ENCODE results near the gene MAST2. TPM values are rescaled to one million over a fixed set of nuclear protein-coding genes. Genes with fewer than 3 reads are reported as not detected.

The MAST2 gene
- total RNA-seq (2021) (27.8 to 37.2 TPM (median 30.7 TPM) in 3 replicates), Bru-seq, nascent RNA (percentile 69 among the genes with signal in this experiment)
- long read RNA-seq, experiment 1, full-length matches to known transcripts: 68 of 166 reads
- long read RNA-seq, experiment 1, partial matches to known transcripts: 48 of 166 reads
- long read RNA-seq, experiment 1, other reads (novel, unspliced or antisense): 50 of 166 reads
- long read RNA-seq, experiment 2, full-length matches to known transcripts: 5 of 41 reads
- long read RNA-seq, experiment 2, partial matches to known transcripts: 22 of 41 reads
- long read RNA-seq, experiment 2, other reads (novel, unspliced or antisense): 14 of 41 reads
- long read RNA-seq, experiment 3: 0 reads

- TF ChIP-seq ZNF425 (CRISPR knock-in tag; conservative IDR thresholded peaks at IDR 0.05) (no peak), ZNF416 (CRISPR knock-in tag; IDR thresholded peaks at IDR 0.05) (0 out of 2 replicates have a peak, but pooled peaks have one; percentile 48), CREM (CRISPR knock-in tag; IDR thresholded peaks at IDR 0.05) (0 out of 2 replicates have a peak, but pooled peaks have one; percentile 38), GABPB1 (CRISPR knock-in tag; IDR thresholded peaks at IDR 0.05) (no peak), ARID4B (CRISPR knock-in tag; IDR thresholded peaks at IDR 0.05; ENCODE audit: borderline replicate concordance) (peak; percentile 54; the same call in 1 of the 2 replicates), FOXP4 (CRISPR knock-in tag; IDR thresholded peaks at IDR 0.05) (0 out of 2 replicates have a peak, but pooled peaks have one; percentile 10), FOXP1 (CRISPR knock-in tag; IDR thresholded peaks at IDR 0.05; ENCODE audit: borderline replicate concordance) (peak; percentile 83; the same call in 1 of the 2 replicates), ZMAT4 (CRISPR knock-in tag; IDR thresholded peaks at IDR 0.05) (no peak), ETV6 (CRISPR knock-in tag; IDR thresholded peaks at IDR 0.05) (0 out of 2 replicates have a peak, but pooled peaks have one; percentile 11), ZBTB21 (CRISPR knock-in tag; IDR thresholded peaks at IDR 0.05; ENCODE audit: borderline replicate concordance) (no peak), TEAD1 (CRISPR knock-in tag; IDR thresholded peaks at IDR 0.05) (0 out of 2 replicates have a peak, but pooled peaks have one; percentile 30), SP1 (CRISPR knock-in tag; conservative IDR thresholded peaks at IDR 0.05) (peak; percentile 78)
- Mint-ChIP-seq H3K36me3 (peaks cover 13% of the 10 kb centered on the region), H3K27ac (peak within 1 kb of the TSS; percentile 89), H3K27me3 (ENCODE audit: low read depth) (no peaks in the 10 kb centered on the region), H3K9me3 (no peaks in the 10 kb centered on the region), H3K4me1 (peaks cover 31% of the 10 kb centered on the region), H3K4me3 (peak within 1 kb of the TSS; percentile 94)
- CTCF ChIA-PET: no interaction called here
- DNase-seq (ENCODE audit: low spot score): peak; percentile 84
- ATAC-seq: peak; percentile 87
- POLR2A ChIA-PET: interaction anchor here (0.6 to 2.1 kb wide), 3 partner anchors 21 to 117 kb away, joined by 3 to 14 read pairs (median 3); partner anchors contain the start of gene GPBP1L1
These were observed at the start of gene MAST2 for GRCh38 chr1:45803299-45803780. MAST2 (plus strand) TSS chr1:45803612; CDS start chr1:45803896, 284 bp downstream.

- Mint-ChIP-seq H3K27ac (no peak overlapping the region), H3K36me3 (peaks cover 20% of the 10 kb centered on the region), H3K27me3 (ENCODE audit: low read depth) (peaks cover 3% of the 10 kb centered on the region), H3K4me3 (no peak overlapping the region), H3K9me3 (peaks cover 38% of the 10 kb centered on the region), H3K4me1 (peaks cover 3% of the 10 kb centered on the region)
- ATAC-seq: no peak
- ChIA-PET CTCF (no interaction called here), POLR2A (no interaction called here)
- DNase-seq (ENCODE audit: low spot score): no peak
- TF ChIP-seq CDX4 (CRISPR knock-in tag; IDR thresholded peaks at IDR 0.05; ENCODE audit: borderline replicate concordance) (no peak), FOXP1 (CRISPR knock-in tag; IDR thresholded peaks at IDR 0.05; ENCODE audit: borderline replicate concordance) (no peak), ZNF396 (CRISPR knock-in tag; IDR thresholded peaks at IDR 0.05; ENCODE audit: borderline replicate concordance) (no peak), MLX (CRISPR knock-in tag; IDR thresholded peaks at IDR 0.05) (no peak), ZNF121 (CRISPR knock-in tag; IDR thresholded peaks at IDR 0.05) (no peak), SOX15 (CRISPR knock-in tag; IDR thresholded peaks at IDR 0.05) (no peak), CTCF (IDR thresholded peaks at IDR 0.05) (no peak), ATF1 (CRISPR knock-in tag; IDR thresholded peaks at IDR 0.05) (no peak)
These were observed 47.7 kb upstream of the MAST2 start for GRCh38 chr1:45755697-45756096.
